GM19395 (cell line): ENCODE data around the gene ZNF683.
"Not testable (repeated sequence)": the region's sequence is repeated elsewhere in the genome, so short reads cannot be mapped to it uniquely, and the experiment has no call there.

Experiments used
- ATAC-seq: cut with Tn5 transposase; IDR thresholded peaks from one replicate; pipeline ENCODE4 v1.9.1; 2021; ENCODE audit warnings: mild to moderate bottlenecking, moderate library complexity; ENCODE audit not compliant: unreplicated experiment

ZNF683 gene

DNA sequence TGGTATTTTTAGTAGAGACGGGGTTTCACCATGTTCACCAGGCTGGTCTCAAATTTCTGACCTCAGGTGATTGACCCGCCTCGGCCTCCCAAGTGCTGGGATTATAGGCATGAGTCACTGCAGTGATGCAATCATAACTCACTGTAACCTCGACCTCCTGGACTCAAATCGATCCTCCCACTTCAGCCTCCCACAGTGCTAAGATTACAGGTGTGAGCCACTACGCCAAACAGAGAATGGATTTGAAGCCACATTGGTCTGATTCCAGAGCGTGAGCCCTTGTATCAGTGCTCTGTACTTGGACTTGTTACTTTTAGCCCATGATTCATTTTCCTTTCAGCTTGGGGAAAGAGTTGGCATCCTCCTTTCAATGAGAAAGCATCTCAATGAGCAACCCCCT, 14.9 kb upstream of the ZNF683 start:
- no peak for ATAC-seq

GRCh38 chr1:26385063-26385462, 12.5 kb upstream of the ZNF683 start:
- not testable (repeated sequence) for ATAC-seq

DNA sequence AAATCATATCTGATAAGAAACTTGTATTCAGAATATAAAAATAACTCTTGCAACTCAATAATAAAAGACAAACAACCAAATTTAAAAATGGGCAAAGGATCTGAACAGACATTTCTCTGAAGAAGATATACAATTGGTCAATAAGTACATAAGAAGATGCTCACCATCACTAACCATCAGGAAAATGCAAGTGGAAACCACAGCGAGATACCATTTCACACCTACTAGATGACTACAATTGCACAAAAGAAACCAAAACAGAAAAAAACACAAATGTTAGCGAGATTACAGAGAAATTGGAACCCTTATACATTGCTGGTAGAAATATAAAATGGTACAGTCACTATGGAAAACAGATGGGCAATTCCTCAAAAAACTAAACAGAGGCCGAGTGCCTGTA, 11.5 kb upstream of the ZNF683 start:
- ATAC-seq, result no peak

DNA sequence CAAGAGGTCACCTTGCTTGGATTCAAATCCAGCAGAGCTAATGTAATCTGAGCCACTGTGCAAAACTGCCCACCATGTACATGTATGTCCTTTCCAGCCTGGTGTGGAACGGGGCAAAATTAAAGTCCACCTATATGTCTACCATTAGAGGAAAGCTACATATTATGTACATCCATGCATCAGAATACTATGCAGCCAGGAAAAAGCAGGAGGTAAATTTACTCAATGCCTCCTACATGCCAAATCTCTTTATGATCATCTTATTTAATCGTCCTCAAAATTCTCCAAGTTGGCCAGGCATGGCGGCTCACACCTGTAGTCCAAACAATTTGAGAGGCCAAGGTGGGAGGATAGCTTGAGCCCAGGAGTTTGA, 6.3 kb upstream of the ZNF683 start:
- ATAC-seq, result no peak

DNA sequence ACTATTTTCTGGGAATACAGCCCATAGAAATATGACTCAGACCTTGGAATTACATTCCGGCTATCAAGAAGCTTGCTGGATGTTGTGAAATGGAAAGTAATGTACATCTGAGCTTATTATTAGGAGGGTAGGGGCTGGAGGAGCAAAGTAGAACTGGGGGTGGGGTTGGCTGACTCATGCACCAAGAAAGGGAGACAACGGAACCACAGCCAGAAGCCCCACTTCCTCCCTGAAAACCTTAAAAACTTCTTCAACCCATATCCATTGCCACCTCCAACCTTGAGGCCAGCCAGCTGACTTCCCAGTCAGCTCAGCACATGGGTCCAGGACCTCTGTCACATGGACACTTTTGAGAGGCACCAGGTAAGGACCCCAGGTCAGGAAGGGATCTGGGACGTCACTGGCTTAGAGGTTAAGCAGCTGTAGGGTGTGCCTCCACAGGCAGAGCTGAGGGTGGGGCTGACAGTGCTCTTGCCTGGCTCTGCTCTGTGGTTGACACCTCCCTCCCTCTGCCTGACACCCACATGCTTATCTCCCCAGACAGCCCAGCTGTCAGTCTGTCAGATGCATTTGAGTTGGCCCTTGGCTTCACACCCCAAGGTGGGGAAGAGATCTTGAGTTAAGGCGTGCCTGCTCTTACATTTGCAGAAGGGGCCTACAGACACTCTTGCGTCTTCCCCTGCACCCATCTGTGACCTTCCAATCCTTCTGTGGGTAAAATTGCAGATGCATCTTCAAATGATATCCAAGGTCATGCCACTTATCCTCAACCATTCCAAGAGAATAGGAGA, 5.7 kb upstream of the ZNF683 start:
- peak; percentile 78 for ATAC-seq

DNA sequence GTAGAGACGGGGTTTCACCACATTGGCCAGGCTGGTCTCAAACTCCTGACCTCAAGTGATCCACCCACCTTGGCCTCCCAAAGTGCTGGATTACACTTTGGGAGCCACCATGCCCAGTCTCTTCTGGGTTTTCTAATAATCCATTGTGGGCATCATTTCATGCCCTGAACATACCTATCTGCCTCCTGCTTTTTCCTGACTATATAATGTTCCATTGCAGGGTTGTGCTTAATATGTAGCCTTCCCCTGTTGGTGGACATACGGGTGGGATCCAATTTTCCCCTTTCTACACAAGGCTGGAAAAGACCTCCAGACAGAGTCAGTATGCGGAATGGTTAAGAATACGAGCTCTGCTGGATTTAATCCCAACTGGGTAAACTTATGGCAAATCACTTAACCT, 3.5 kb upstream of the ZNF683 start:
- ATAC-seq, result no peak

DNA sequence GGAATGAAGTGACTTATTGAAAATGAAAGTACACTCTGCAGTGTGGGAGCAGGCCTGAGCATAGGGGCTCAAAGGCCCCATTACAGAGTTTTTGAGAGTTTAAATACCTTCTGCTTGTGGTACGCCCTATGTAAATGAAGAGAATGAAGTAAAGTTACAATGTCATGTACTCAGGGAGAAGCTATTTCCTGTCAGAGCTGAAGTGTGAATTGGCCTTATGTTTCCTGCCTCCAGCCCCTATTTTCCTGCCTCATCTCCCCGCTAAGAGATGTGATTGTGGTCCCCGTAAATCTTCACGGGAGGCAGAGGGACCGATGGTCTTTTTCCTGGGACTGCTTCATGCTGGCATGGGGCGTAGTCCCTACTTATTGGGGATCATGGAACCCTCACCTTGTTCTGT, 2.5 kb upstream of the ZNF683 start:
- ATAC-seq, result no peak

DNA sequence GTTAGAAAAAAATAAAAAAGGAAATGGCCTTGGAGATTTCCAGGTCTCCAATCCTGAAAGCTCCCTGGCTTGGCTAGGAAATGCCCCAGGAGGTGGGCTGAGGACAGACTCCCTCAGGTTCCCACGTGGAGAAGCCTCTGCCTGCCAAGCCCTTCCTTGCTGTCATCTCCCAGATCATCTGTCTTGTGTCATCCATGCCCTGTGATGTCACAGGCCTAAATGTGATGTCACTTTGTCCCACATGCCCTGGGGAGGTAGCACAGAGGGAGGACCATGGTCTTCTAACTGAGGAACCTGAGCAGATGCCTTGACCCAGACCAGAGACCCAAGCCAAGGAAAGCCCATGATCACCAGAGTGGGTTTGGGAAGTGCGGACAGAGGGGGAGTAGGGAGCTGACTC, 1.8 kb upstream of the ZNF683 start:
- ATAC-seq, result not testable (repeated sequence)

GRCh38 chr1:26373789-26374188, 1.2 kb upstream of the ZNF683 start:
- no peak for ATAC-seq

DNA sequence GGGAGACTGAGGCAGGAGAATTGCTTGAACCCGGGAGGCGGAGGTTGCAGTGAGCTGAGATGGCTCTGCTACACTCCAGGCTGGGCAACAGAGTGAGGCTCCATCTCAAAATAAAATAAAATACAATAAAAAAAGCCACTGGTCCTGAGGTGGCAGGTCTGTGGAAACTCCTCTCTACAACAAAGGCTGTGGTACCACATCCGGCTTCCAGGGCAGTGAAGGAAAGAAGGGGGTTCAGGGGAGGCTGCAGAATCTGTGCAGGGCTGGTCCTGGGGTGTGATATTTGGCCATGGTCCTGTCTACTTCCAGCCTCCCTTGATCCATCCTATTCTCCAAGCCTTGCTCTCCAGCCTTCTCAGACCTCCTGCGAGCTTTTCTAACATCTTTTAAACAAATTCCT, 731 bp upstream of the ZNF683 start:
- no peak for ATAC-seq

GRCh38 chr1:26372039-26372438, 511 bp downstream of the ZNF683 start:
- no peak for ATAC-seq

- no peak for ATAC-seq
Observed at GRCh38 chr1:26370591-26371382, 1.8 kb downstream of the ZNF683 start.

GRCh38 chr1:26368486-26368885, 4.1 kb downstream of the ZNF683 start:
- no peak for ATAC-seq

GRCh38 chr1:26368006-26368405, 4.5 kb downstream of the ZNF683 start:
- no peak for ATAC-seq

GRCh38 chr1:26367441-26367840, 5.1 kb downstream of the ZNF683 start:
- ATAC-seq, result no peak

DNA sequence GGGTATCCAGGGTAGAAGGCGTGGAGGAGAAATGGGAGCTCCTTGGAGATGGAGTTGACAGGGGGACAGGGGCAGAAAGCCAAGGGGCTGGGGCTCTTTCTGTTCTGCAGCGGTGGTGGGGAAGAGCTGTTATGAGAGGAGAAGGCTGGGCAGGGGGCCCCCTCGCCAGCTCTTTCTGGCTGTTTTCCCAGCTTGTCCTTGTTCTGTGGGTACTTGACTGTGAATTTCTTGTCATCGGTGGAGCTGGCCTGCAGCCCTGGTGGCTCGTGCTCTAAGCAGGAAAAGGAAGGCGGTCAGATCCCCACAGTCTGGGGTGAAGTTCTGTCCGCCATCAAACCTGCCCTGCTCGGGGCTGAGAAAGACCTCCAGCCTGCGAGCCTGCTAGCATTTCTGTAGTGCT, 7.6 kb downstream of the ZNF683 start:
- no peak for ATAC-seq

GRCh38 chr1:26363549-26364448, 8.8 kb downstream of the ZNF683 start:
- no peak for ATAC-seq

GRCh38 chr1:26362331-26362730, 10.2 kb downstream of the ZNF683 start:
- no peak for ATAC-seq

- ATAC-seq, result no peak
Observed at GRCh38 chr1:26361605-26362122, 10.9 kb downstream of the ZNF683 start.

DNA sequence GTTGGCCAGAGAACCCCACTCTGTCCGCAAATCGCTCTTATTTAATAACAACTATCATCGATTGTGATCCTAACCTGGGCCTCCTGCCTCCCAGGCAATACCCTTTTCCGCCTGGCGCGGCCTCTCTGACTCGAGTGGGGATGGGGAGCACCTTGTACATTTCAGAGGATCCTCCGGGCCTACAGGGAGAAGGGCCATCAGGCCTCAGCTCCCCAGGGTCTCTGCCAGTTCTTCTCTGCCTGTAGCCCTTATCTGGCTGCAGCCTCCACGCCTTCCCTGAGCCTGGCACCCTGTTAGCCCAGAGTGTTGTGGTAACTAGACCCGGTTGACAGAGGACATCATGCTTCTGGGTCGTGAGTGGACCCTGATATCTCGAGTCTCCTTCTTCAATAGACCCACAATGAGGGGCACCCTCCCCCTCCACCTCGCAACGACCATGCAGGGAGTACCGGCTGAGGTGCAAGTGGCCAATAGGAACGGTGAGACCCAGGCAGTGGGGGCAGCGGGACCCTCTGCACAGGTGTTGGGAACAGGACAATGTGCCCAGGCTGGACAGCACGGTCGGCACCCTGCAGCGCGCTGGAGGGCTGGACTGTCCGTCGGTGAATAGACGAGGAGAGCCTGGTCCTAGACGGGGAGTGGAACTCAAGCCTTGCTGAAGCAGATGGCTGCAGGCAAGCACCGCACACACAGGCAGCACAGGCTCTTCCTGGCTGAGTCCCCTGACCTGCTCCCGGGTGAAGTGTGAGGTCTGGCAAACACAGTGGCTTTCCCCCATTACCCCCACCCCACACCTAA, 11.5 kb downstream of the ZNF683 start:
- no peak for ATAC-seq
